ENCODE results near the gene TTC4. TPM values are rescaled to one million over a fixed set of nuclear protein-coding genes. Genes with fewer than 3 reads are reported as not detected.
A peak's percentile ranks its signal among the peaks of the same experiment; 100 is the strongest.

Gene TTC4
- total RNA-seq, 6 experiments from 2014 or later = 8.1 to 19.2 (median 10.0) TPM

DNA sequence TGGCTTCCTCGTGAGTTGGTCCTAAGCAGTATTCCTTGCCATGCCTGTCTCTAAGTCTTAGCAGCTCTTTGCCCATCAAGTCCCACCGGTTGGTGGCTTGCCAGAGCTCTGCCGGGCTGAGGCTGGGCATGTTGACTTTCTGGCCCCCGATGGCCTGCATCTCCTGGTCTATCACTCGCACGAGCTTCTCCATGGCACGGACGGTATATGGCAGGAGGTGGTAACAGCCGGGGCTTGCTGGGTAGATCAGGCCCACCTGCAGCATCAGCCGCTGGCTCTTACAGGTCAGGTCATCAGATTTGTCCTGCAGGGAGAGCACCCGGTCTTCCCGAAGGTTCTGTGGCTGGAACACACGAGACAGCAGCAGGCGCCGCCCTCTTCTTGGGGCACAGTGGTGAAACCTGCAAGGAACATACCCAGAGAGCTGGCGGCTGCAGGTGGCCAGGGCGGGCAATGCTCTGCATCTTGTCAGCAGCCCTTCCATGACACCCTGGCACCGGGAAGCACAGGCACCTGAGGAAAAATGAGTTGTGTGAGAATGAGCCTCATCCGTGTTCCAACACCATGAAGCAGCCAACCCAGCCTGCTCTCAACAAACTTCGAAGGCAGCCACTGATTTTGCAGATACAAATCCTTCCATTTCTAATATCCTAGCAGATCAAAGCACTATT, 43.2 kb downstream of the TTC4 start:
- intact Hi-C loops (cut with DNase I) = no loop called here
- WGBS (ENCODE audit: insufficient coverage, low coverage, low lambda C conversion rate, missing lambda C conversion rate) = 88% methylated on average over 2 of the region's 20 CpGs

DNA sequence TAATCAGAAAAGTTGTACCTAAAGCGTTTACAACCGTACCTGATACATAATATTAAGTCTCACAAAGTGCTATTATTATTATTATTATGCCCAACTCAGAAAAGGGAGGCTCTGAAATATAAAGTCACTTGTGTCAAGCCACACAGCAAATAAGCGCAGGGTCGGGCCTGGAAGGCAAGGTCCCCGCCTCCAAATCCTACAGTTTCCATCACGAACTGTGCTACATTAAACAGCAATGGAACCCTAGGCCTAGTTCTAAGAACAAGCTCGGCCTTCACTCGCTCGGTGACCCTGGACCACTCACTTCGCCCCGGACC, 48.1 kb downstream of the TTC4 start:
- Histone ChIP-seq H3K27me3 (no peaks in the 10 kb centered on the region), H3K4me1 (peaks cover 0 to 11% (median 0%) of the 10 kb centered on the region in 4 donors), H3K4me3 (peak overlapping the region; percentile 60 to 83 (median 79)), H3K9me3 (no peaks in the 10 kb centered on the region), H3K36me3 (no peaks in the 10 kb centered on the region), H3K27ac (peak overlapping the region in 2 of 3 donors; percentile 6 to 24)
- TF ChIP-seq, protein P1, sequence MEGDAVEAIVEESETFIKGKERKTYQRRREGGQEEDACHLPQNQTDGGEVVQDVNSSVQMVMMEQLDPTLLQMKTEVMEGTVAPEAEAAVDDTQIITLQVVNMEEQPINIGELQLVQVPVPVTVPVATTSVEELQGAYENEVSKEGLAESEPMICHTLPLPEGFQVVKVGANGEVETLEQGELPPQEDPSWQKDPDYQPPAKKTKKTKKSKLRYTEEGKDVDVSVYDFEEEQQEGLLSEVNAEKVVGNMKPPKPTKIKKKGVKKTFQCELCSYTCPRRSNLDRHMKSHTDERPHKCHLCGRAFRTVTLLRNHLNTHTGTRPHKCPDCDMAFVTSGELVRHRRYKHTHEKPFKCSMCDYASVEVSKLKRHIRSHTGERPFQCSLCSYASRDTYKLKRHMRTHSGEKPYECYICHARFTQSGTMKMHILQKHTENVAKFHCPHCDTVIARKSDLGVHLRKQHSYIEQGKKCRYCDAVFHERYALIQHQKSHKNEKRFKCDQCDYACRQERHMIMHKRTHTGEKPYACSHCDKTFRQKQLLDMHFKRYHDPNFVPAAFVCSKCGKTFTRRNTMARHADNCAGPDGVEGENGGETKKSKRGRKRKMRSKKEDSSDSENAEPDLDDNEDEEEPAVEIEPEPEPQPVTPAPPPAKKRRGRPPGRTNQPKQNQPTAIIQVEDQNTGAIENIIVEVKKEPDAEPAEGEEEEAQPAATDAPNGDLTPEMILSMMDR (IDR thresholded peaks at IDR 0.05) = no peak
- TF ChIP-seq POLR2A (IDR thresholded peaks at IDR 0.05) = no peak
- intact Hi-C loops (cut with DNase I) = no loop called here
- 1% methylated on average over 6 of the region's 11 CpGs for WGBS (ENCODE audit: insufficient coverage, low coverage, low lambda C conversion rate, missing lambda C conversion rate)
- DNase-seq (no peak), ATAC-seq (no peak)

More for the DNA sequence above, 43.2 kb downstream of the TTC4 start:
- H3K27ac ChIP-seq = no peak overlapping the region
- H3K36me3 ChIP-seq = peaks cover 0 to 11% (median 0%) of the 10 kb centered on the region in 4 donors
- H3K4me3 ChIP-seq = no peak overlapping the region
- ATAC-seq = no peak
- H3K9me3 ChIP-seq = no peaks in the 10 kb centered on the region
- TF ChIP-seq POLR2A (IDR thresholded peaks at IDR 0.05) = no peak
- TF ChIP-seq, protein P1 (IDR thresholded peaks at IDR 0.05) = no peak
- DNase-seq = no peak
- H3K4me1 ChIP-seq = peaks cover 0 to 6% (median 0%) of the 10 kb centered on the region in 4 donors
- no peaks in the 10 kb centered on the region for H3K27me3 ChIP-seq

DNA sequence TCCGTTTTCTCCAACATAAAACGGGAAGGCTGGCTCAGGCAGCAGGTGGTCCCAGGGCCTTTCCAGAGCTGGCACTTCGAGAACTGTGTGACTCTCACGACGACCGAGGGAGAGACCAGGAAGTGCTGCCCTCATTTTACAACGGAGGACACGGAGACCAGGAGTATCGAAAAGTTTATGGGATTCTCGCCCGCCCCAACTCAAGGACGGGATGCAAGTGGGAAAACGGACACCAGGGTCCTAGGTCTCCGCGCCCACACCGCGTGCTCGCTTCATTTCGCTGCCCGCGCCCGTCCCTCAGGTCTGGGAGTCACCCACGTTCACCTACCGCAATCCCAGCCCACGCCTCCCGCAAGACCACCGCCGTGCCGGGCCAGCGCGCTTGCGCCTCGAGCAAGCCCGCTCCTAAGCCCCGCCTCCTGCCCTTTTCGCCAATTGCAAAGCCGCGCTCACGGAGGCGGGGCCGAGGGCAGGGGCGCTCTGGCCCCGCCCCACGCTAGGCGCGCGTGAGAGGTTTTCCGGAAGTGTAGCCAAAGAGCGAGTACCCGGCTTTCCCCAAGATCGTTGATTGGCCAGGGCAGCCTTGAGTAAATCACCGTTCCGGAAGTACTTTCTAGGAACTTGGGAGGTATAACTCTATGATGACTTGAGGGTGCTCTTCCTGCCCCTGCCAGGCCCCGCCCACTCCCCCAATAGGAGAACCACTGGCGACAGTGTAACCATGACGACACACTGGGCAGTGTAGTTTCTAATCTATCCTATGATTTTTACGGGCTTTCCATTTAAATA, 48.7 kb downstream of the TTC4 start, which contains the start of gene PARS2:
TSS of gene PARS2 (minus strand) at position 391 of the 789 bp plus-strand sequence. CDS start 5,362 bp downstream, outside the sequence.
- Histone ChIP-seq H3K9me3 (no peaks in the 10 kb centered on the region), H3K36me3 (no peaks in the 10 kb centered on the region), H3K4me1 (peaks cover 0 to 11% (median 0%) of the 10 kb centered on the region in 4 donors), H3K27ac (peak within 1 kb of the TSS in 2 of 3 donors; percentile 6 to 24), H3K4me3 (peak within 1 kb of the TSS; percentile 60 to 83 (median 79)), H3K27me3 (no peaks in the 10 kb centered on the region)
- ATAC-seq = peak; percentile 97 to 98 (median 98)
- TF ChIP-seq, protein P1 (IDR thresholded peaks at IDR 0.05) = no peak
- peak; percentile 65 for TF ChIP-seq POLR2A (IDR thresholded peaks at IDR 0.05)
- WGBS (ENCODE audit: insufficient coverage, low coverage, low lambda C conversion rate, missing lambda C conversion rate) = 0% methylated on average over 17 of the region's 57 CpGs
- intact Hi-C loops (cut with DNase I) = no loop called here
- DNase-seq = peak; percentile 97 to 98 (median 97)

DNA sequence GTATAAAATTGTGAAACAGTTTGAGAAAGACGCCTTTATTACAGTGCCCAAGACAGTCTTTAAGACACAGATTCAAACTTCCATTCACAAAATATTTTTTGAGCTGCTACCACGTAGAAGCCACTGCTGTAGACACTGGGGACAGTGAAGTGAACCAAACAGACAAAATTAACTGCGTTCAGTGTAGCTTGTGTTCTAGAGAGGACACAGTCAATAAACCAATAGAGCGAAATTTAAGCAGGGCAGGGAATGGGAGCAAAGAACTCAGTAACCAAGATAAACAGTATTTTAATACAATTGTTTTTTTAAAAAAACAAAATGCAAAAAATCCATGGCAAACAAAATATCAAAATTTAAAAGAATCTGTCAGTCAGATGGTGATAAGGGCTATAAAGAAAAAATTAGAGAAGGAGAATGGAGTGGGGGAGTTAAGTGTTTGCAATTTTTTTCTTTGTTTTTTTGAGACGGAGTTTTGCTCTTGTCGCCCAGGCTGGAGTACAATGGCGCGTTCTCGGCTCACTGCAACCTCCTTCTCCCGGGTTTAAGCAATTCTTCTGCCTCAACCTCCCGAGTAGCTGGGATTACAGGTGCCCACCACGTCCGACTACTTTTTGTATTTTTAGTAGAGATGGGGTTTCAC, 49.4 kb downstream of the TTC4 start:
- TF ChIP-seq, protein P1 (IDR thresholded peaks at IDR 0.05) = no peak
- TF ChIP-seq POLR2A (IDR thresholded peaks at IDR 0.05) = no peak
- H3K9me3 ChIP-seq = no peaks in the 10 kb centered on the region
- H3K4me3 ChIP-seq = peak overlapping the region; percentile 30 to 83 (median 39)
- peaks cover 0 to 11% (median 0%) of the 10 kb centered on the region in 4 donors for H3K4me1 ChIP-seq
- H3K27me3 ChIP-seq = no peaks in the 10 kb centered on the region
- DNase-seq (no peak), ATAC-seq (peak; percentile 5 to 16 (median 8))
- intact Hi-C loops (cut with DNase I) = no loop called here
- H3K27ac ChIP-seq = no peak overlapping the region
- H3K36me3 ChIP-seq = no peaks in the 10 kb centered on the region
- WGBS (ENCODE audit: insufficient coverage, low coverage, low lambda C conversion rate, missing lambda C conversion rate) = 53% methylated on average over 13 of the region's 13 CpGs
